ENCODE measurements around the gene NPPC. TPM values are rescaled to one million over a fixed set of nuclear protein-coding genes. Genes with fewer than 3 reads are reported as not detected.
"Not testable (repeated sequence)": the region's sequence is repeated elsewhere in the genome, so short reads cannot be mapped to it uniquely, and the experiment has no call there.

The NPPC gene
- total RNA-seq, 1 experiment from 2014 or later: 1.1 TPM

GRCh38 chr2:231900972-231901371, 25.2 kb downstream of the NPPC start:
- DNase-seq: peak; percentile 78
- H3K4me3 ChIP-seq (ENCODE audit: insufficient read depth, low read depth, low read length): no peak overlapping the region
- no peaks in the 10 kb centered on the region for H3K27me3 ChIP-seq (ENCODE audit: control insufficient read depth, insufficient read depth, low read length)
- H3K36me3 ChIP-seq (replicated peaks; ENCODE audit: control insufficient read depth, insufficient read depth, low read length): no peaks in the 10 kb centered on the region

GRCh38 chr2:231900486-231900942, 25.7 kb downstream of the NPPC start:
- Histone ChIP-seq H3K36me3 (replicated peaks; ENCODE audit: control insufficient read depth, insufficient read depth, low read length) (no peaks in the 10 kb centered on the region), H3K27me3 (ENCODE audit: control insufficient read depth, insufficient read depth, low read length) (no peaks in the 10 kb centered on the region), H3K4me3 (ENCODE audit: insufficient read depth, low read depth, low read length) (no peak overlapping the region)
- peak; percentile 93 for DNase-seq

GRCh38 chr2:231894566-231895380, 31.4 kb downstream of the NPPC start:
- Histone ChIP-seq H3K4me3 (ENCODE audit: insufficient read depth, low read depth, low read length) (no peak overlapping the region), H3K36me3 (replicated peaks; ENCODE audit: control insufficient read depth, insufficient read depth, low read length) (no peaks in the 10 kb centered on the region), H3K27me3 (ENCODE audit: control insufficient read depth, insufficient read depth, low read length) (no peaks in the 10 kb centered on the region)
- no peak for DNase-seq

- no peak for DNase-seq
- Histone ChIP-seq H3K36me3 (replicated peaks; ENCODE audit: control insufficient read depth, insufficient read depth, low read length) (no peaks in the 10 kb centered on the region), H3K27me3 (ENCODE audit: control insufficient read depth, insufficient read depth, low read length) (no peaks in the 10 kb centered on the region), H3K4me3 (ENCODE audit: insufficient read depth, low read depth, low read length) (no peak overlapping the region)
Measured at GRCh38 chr2:231891514-231891905, 34.7 kb downstream of the NPPC start.

- no peaks in the 10 kb centered on the region for H3K36me3 ChIP-seq (replicated peaks; ENCODE audit: control insufficient read depth, insufficient read depth, low read length)
- no peak for DNase-seq
- no peaks in the 10 kb centered on the region for H3K27me3 ChIP-seq (ENCODE audit: control insufficient read depth, insufficient read depth, low read length)
- H3K4me3 ChIP-seq (ENCODE audit: insufficient read depth, low read depth, low read length): no peak overlapping the region
Measured at GRCh38 chr2:231890896-231891513, 35.2 kb downstream of the NPPC start.

- H3K27me3 ChIP-seq (ENCODE audit: control insufficient read depth, insufficient read depth, low read length): no peaks in the 10 kb centered on the region
- no peak overlapping the region for H3K4me3 ChIP-seq (ENCODE audit: insufficient read depth, low read depth, low read length)
- no peaks in the 10 kb centered on the region for H3K36me3 ChIP-seq (replicated peaks; ENCODE audit: control insufficient read depth, insufficient read depth, low read length)
- no peak for DNase-seq
Measured at GRCh38 chr2:231887756-231888155, 38.4 kb downstream of the NPPC start.

- DNase-seq: no peak
- Histone ChIP-seq H3K4me3 (ENCODE audit: insufficient read depth, low read depth, low read length) (no peak overlapping the region), H3K36me3 (replicated peaks; ENCODE audit: control insufficient read depth, insufficient read depth, low read length) (no peaks in the 10 kb centered on the region), H3K27me3 (ENCODE audit: control insufficient read depth, insufficient read depth, low read length) (no peaks in the 10 kb centered on the region; the same call in 1 of the 2 replicates)
Measured at GRCh38 chr2:231886071-231886681, 40.0 kb downstream of the NPPC start.

GRCh38 chr2:231884438-231885140, 41.6 kb downstream of the NPPC start:
- Histone ChIP-seq H3K4me3 (ENCODE audit: insufficient read depth, low read depth, low read length) (no peak overlapping the region), H3K27me3 (ENCODE audit: control insufficient read depth, insufficient read depth, low read length) (no peaks in the 10 kb centered on the region; the same call in 1 of the 2 replicates), H3K36me3 (replicated peaks; ENCODE audit: control insufficient read depth, insufficient read depth, low read length) (no peaks in the 10 kb centered on the region)
- DNase-seq: no peak

GRCh38 chr2:231883468-231883881, 42.7 kb downstream of the NPPC start:
- Histone ChIP-seq H3K4me3 (ENCODE audit: insufficient read depth, low read depth, low read length) (no peak overlapping the region), H3K27me3 (ENCODE audit: control insufficient read depth, insufficient read depth, low read length) (no peaks in the 10 kb centered on the region; the same call in 1 of the 2 replicates), H3K36me3 (replicated peaks; ENCODE audit: control insufficient read depth, insufficient read depth, low read length) (no peaks in the 10 kb centered on the region)
- no peak for DNase-seq

GRCh38 chr2:231882646-231883045, 43.5 kb downstream of the NPPC start:
- no peak overlapping the region for H3K4me3 ChIP-seq (ENCODE audit: insufficient read depth, low read depth, low read length)
- DNase-seq: no peak
- H3K36me3 ChIP-seq (replicated peaks; ENCODE audit: control insufficient read depth, insufficient read depth, low read length): no peaks in the 10 kb centered on the region
- H3K27me3 ChIP-seq (ENCODE audit: control insufficient read depth, insufficient read depth, low read length): no peaks in the 10 kb centered on the region; the same call in 1 of the 2 replicates

GRCh38 chr2:231880371-231880770, 45.8 kb downstream of the NPPC start:
- DNase-seq; H3K27me3 ChIP-seq (ENCODE audit: control insufficient read depth, insufficient read depth, low read length); H3K36me3 ChIP-seq (replicated peaks; ENCODE audit: control insufficient read depth, insufficient read depth, low read length); H3K4me3 ChIP-seq (ENCODE audit: insufficient read depth, low read depth, low read length): not testable (repeated sequence)

GRCh38 chr2:231879216-231879615, 47.0 kb downstream of the NPPC start:
- DNase-seq: no peak
- Histone ChIP-seq H3K27me3 (ENCODE audit: control insufficient read depth, insufficient read depth, low read length) (no peaks in the 10 kb centered on the region; the same call in 1 of the 2 replicates), H3K4me3 (ENCODE audit: insufficient read depth, low read depth, low read length) (no peak overlapping the region), H3K36me3 (replicated peaks; ENCODE audit: control insufficient read depth, insufficient read depth, low read length) (no peaks in the 10 kb centered on the region)

- Histone ChIP-seq H3K4me3 (ENCODE audit: insufficient read depth, low read depth, low read length) (no peak overlapping the region), H3K27me3 (ENCODE audit: control insufficient read depth, insufficient read depth, low read length) (no peaks in the 10 kb centered on the region; the same call in 1 of the 2 replicates), H3K36me3 (replicated peaks; ENCODE audit: control insufficient read depth, insufficient read depth, low read length) (no peaks in the 10 kb centered on the region)
- DNase-seq: peak; percentile 47
Measured at GRCh38 chr2:231877533-231878456, 48.4 kb downstream of the NPPC start.
